ENCODE results near the gene ZBTB7B.

ZBTB7B gene

GRCh38 chr1:155040358-155041093, 37.9 kb downstream of the ZBTB7B start:
- DNase-seq = no peak

GRCh38 chr1:155042789-155043188, 40.2 kb downstream of the ZBTB7B start:
- no peak for DNase-seq

- no peak for DNase-seq
These were observed 40.7 kb downstream of the ZBTB7B start for GRCh38 chr1:155043301-155043702.

GRCh38 chr1:155043793-155044192, 41.2 kb downstream of the ZBTB7B start:
- DNase-seq = no peak

- DNase-seq = no peak
These were observed 41.8 kb downstream of the ZBTB7B start for GRCh38 chr1:155044365-155044764.

- DNase-seq = no peak
These were observed 42.4 kb downstream of the ZBTB7B start for GRCh38 chr1:155044812-155045657.

GRCh38 chr1:155048449-155049334, 46.1 kb downstream of the ZBTB7B start:
- no peak for DNase-seq

- DNase-seq = no peak
These were observed 47.3 kb downstream of the ZBTB7B start for GRCh38 chr1:155049651-155050559.

- DNase-seq = no peak
These were observed 48.1 kb downstream of the ZBTB7B start, which contains the start of gene ADAM15 for GRCh38 chr1:155050560-155051341. Gene ADAM15, plus strand, starts transcription at chr1:155051316. Its CDS starts 71 bp downstream, at chr1:155051387.

- no peak for DNase-seq
These were observed 48.8 kb downstream of the ZBTB7B start for GRCh38 chr1:155051342-155051776.

- DNase-seq = no peak
These were observed 49.3 kb downstream of the ZBTB7B start for GRCh38 chr1:155051777-155052398.

GRCh38 chr1:155052439-155053395, 50.1 kb downstream of the ZBTB7B start:
- DNase-seq = no peak

GRCh38 chr1:155053531-155054105, 51.0 kb downstream of the ZBTB7B start:
- no peak for DNase-seq

GRCh38 chr1:155057104-155057503, 54.5 kb downstream of the ZBTB7B start:
- DNase-seq = no peak

GRCh38 chr1:155057788-155058211, 55.2 kb downstream of the ZBTB7B start:
- no peak for DNase-seq

GRCh38 chr1:155060736-155061135, 58.1 kb downstream of the ZBTB7B start:
- DNase-seq = no peak

- DNase-seq = no peak
These were observed 59.0 kb downstream of the ZBTB7B start for GRCh38 chr1:155061381-155062150.

GRCh38 chr1:155062151-155062686, 59.6 kb downstream of the ZBTB7B start:
- no peak for DNase-seq
